OCI-LY1 (cell line): ENCODE results near the gene HOXC6.

Experiments used
- CTCF ChIP-seq: fragments of 200-600 bp; sonication (generic), shearing (Covaris generic); IDR thresholded peaks from 2 replicates; pipeline ENCODE4 v1.5.1; 2017; ENCODE audit warnings: mild to moderate bottlenecking, antibody characterized with exemption, low read length, moderate library complexity, mixed read lengths
- EZH2 ChIP-seq: fragments of 200-600 bp; sonication (generic), shearing (Covaris generic); IDR thresholded peaks from 2 replicates; pipeline ENCODE4 v1.8.0; 2017; ENCODE audit warnings: borderline replicate concordance, mixed run types, mild to moderate bottlenecking, antibody characterized with exemption, low read length, moderate library complexity, mixed read lengths

- TF ChIP-seq CTCF (no peak), EZH2 (no peak)
Measured at GRCh38 chr12:54071942-54072341, 43.7 kb downstream of the HOXC6 start.
